Tibial nerve (tissue), 3 donors: ENCODE data around the gene FAM181A.

Experiments used
- POLR2A ChIP-seq, 2 donors: fragments of 450-650 bp; IDR thresholded peaks; one replicate each; pipeline ENCODE4 v1.6.1; 2017; ENCODE audit warnings: antibody characterized with exemption in 2 of 2, mild to moderate bottlenecking in 2 of 2, moderate library complexity in 2 of 2
- TF ChIP-seq, protein P1 (sequence below), 5 experiments: fragments of 200-600 bp in 3 of 5; fragments of 450-650 bp in 2 of 5; sonication (generic) in 3 of 5; IDR thresholded peaks; one replicate each; pipeline ENCODE4 v1.5.1; 2016 to 2019; ENCODE audit warnings: antibody characterized with exemption in 5 of 5, mild to moderate bottlenecking in 3 of 5, moderate library complexity in 2 of 5

DNA sequence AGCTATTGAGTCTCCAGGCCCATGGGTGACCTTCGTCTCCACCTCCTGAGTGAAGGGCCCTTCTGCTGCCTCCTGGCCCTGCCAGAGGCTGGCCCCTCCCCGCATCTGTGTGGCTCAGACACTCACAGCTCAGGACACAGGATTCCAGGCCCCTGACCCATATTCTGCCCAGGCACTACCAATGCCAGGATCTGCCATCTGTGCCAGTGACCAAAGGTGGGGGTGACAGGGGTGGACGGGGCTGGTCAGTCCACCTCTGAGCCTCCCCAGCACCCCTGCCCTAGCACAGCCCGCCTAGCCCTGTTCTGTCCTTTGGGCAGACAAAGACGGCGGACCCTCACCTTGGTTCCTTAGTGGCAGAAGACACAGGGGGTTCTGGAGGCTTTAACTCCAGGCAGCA lies 46.5 kb downstream of the FAM181A start:
- TF ChIP-seq POLR2A (IDR thresholded peaks at IDR 0.05): no peak
- TF ChIP-seq, protein P1, sequence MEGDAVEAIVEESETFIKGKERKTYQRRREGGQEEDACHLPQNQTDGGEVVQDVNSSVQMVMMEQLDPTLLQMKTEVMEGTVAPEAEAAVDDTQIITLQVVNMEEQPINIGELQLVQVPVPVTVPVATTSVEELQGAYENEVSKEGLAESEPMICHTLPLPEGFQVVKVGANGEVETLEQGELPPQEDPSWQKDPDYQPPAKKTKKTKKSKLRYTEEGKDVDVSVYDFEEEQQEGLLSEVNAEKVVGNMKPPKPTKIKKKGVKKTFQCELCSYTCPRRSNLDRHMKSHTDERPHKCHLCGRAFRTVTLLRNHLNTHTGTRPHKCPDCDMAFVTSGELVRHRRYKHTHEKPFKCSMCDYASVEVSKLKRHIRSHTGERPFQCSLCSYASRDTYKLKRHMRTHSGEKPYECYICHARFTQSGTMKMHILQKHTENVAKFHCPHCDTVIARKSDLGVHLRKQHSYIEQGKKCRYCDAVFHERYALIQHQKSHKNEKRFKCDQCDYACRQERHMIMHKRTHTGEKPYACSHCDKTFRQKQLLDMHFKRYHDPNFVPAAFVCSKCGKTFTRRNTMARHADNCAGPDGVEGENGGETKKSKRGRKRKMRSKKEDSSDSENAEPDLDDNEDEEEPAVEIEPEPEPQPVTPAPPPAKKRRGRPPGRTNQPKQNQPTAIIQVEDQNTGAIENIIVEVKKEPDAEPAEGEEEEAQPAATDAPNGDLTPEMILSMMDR (IDR thresholded peaks at IDR 0.05): no peak
